T follicular helper cell (primary cell): Measurements from ENCODE around the gene RPL4.
"Not testable (repeated sequence)": the region's sequence is repeated elsewhere in the genome, so short reads cannot be mapped to it uniquely, and the experiment has no call there.

Experiments
- DNase-seq: peaks from one replicate; pipeline ENCODE4 v3.0.0-alpha.2; 2020; ENCODE audit warnings: low read depth
- total RNA-seq, 2 experiments: gene quantifications; one replicate each; lab custom pipeline; 2026; lab: John Stamatoyannopoulos, UW

Gene RPL4
- 2,293 to 3,197 reads per million in 2 experiments for total RNA-seq

- DNase-seq = peak; percentile 75
Measured at GRCh38 chr15:66504563-66505429, at the start of gene RPL4, which contains the start of gene ZWILCH. RPL4 (minus strand) TSS chr15:66504855; CDS start chr15:66504790, 65 bp downstream. ZWILCH (plus strand) TSS chr15:66505326; CDS start chr15:66505339, 13 bp downstream.

- DNase-seq = no peak
Measured at GRCh38 chr15:66545255-66545654, 40.6 kb upstream of the RPL4 start.

GRCh38 chr15:66542896-66543295 lies 38.2 kb upstream of the RPL4 start:
- DNase-seq = no peak

GRCh38 chr15:66535056-66535455 lies 30.4 kb upstream of the RPL4 start:
- DNase-seq = no peak

- DNase-seq = no peak
Measured at GRCh38 chr15:66524838-66525237, 20.2 kb upstream of the RPL4 start.

- DNase-seq = no peak
Measured at GRCh38 chr15:66523926-66524325, 19.3 kb upstream of the RPL4 start.

- no peak for DNase-seq
Measured at GRCh38 chr15:66515901-66516322, 11.3 kb upstream of the RPL4 start.

GRCh38 chr15:66514586-66514985 lies 9.9 kb upstream of the RPL4 start:
- DNase-seq = no peak

- DNase-seq = no peak
Measured at GRCh38 chr15:66508293-66508883, 3.7 kb upstream of the RPL4 start.

- no peak for DNase-seq
Measured at GRCh38 chr15:66505818-66506217, 1.2 kb upstream of the RPL4 start.

GRCh38 chr15:66505430-66505811 lies 766 bp upstream of the RPL4 start:
- no peak for DNase-seq

GRCh38 chr15:66503780-66504562 lies 684 bp downstream of the RPL4 start:
- DNase-seq = no peak

- DNase-seq = not testable (repeated sequence)
Measured at GRCh38 chr15:66503041-66503648, 1.5 kb downstream of the RPL4 start.

GRCh38 chr15:66502491-66502890 lies 2.2 kb downstream of the RPL4 start:
- no peak for DNase-seq

GRCh38 chr15:66500346-66500745 lies 4.3 kb downstream of the RPL4 start:
- DNase-seq = not testable (repeated sequence)

GRCh38 chr15:66498501-66499386 lies 5.9 kb downstream of the RPL4 start:
- no peak for DNase-seq

- DNase-seq = peak; percentile 98
Measured at GRCh38 chr15:66497502-66498455, 6.9 kb downstream of the RPL4 start, which contains the start of gene SNAPC5. SNAPC5 (minus strand) TSS chr15:66497762; CDS start chr15:66497731, 31 bp downstream.

GRCh38 chr15:66496951-66497501 lies 7.6 kb downstream of the RPL4 start:
- no peak for DNase-seq

GRCh38 chr15:66494262-66494661 lies 10.4 kb downstream of the RPL4 start:
- DNase-seq = no peak
